Neural progenitor cell (in vitro differentiated cells): ENCODE data around the gene PEX11G.

ENCODE experiments used
- CTCF ChIP-seq: fragments of 200-600 bp; sonication (generic); IDR thresholded peaks from 2 replicates; pipeline ENCODE4 v1.5.1; 2017; ENCODE audit warnings: antibody characterized with exemption, mild to moderate bottlenecking
- EZH2 ChIP-seq: fragments of 200-600 bp; sonication (generic); IDR thresholded peaks from 2 replicates; pipeline ENCODE4 v1.6.1; 2017; ENCODE audit warnings: antibody characterized with exemption, mild to moderate bottlenecking, moderate library complexity

- TF ChIP-seq CTCF (no peak), EZH2 (no peak)
Observed at GRCh38 chr19:7482584-7483439, 6.0 kb downstream of the PEX11G start.
